ENCODE measurements around the gene SMG6.

The SMG6 gene

GRCh38 chr17:2047590-2047989 lies 256.0 kb downstream of the SMG6 start:
- DNase-seq (ENCODE audit: low read depth): no peak

- no peak for DNase-seq (ENCODE audit: low read depth)
These were observed 259.2 kb downstream of the SMG6 start for GRCh38 chr17:2044263-2044894.

GRCh38 chr17:2043785-2044184 lies 259.8 kb downstream of the SMG6 start:
- no peak for DNase-seq (ENCODE audit: low read depth)

DNA sequence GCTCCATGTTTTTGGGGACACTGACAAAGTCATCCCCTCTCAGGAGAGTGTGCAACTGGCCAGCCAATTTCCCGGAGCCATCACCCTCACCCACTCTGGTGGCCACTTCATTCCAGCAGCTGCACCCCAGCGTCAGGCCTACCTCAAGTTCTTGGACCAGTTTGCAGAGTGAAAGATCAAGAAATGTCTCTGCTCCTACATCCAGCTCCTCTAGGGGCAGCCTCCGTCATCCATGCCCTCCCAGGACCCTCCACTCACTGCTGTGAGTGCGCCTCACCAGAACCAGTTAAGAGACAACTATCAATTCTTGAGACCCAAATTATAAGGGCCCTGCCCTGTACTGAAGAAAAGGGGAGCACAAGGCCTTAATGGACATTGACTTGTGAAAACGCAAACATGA lies 260.7 kb downstream of the SMG6 start:
- no peak for DNase-seq (ENCODE audit: low read depth)

DNA sequence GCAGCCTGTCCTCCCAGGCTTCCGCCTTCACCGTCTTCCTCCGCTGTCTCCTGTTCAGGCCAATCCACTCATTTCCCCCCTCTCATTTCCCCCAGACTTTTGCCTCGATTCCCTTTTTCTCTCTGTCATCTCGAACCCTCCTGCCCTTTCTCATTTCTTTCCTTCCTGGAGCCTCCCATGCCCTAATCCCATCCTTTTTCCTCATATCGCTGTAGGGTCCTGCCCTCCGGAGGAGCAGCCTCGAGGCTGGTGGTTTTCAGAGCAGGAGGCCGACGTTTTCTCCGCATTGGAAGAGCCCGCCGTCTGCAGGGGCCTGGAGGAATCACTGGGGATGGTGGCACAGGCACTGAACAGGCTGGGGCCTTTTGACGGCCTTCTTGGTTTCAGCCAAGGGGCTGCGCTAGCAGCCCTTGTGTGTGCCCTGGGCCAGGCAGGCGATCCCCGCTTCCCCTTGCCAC lies 261.2 kb downstream of the SMG6 start:
- DNase-seq (ENCODE audit: low read depth): no peak

GRCh38 chr17:2041561-2042389 lies 261.8 kb downstream of the SMG6 start, which contains the start of gene OVCA2:
Gene OVCA2, plus strand, starts transcription at chr17:2042022. Its CDS starts 26 bp downstream, at chr17:2042048.
- peak; percentile 97 for DNase-seq (ENCODE audit: low read depth)

DNA sequence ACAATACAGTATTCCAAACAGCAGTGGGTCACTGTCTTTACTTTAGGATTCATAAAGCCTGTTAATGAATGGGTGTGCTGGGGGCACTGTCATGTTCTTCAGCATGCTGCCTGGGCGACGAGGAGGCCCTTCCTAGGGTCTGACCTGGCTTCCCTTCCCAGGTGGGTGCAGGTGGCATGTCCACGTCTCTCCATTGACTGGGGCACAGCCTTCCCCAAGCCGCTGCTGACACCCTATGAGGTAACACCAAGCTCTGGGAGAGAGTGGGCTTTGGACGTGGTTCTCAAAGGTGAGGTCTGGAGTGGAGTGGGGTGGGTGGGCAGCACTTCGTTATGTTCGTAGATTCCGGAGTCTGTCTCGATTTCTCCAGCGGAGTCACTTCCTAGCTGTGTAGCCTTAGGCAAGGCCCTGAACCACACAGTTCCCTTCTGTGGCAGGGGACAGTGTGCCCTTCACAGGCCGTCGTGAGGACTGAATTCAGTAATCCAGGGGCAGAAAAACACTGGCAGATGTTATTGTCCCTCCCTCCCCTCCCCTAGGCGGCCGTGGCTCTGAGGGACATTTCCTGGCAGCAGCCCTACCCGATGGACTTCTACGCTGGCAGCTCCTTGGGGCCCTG lies 262.5 kb downstream of the SMG6 start:
- DNase-seq (ENCODE audit: low read depth): no peak

- no peak for DNase-seq (ENCODE audit: low read depth)
These were observed 263.3 kb downstream of the SMG6 start for GRCh38 chr17:2040219-2040827.

DNA sequence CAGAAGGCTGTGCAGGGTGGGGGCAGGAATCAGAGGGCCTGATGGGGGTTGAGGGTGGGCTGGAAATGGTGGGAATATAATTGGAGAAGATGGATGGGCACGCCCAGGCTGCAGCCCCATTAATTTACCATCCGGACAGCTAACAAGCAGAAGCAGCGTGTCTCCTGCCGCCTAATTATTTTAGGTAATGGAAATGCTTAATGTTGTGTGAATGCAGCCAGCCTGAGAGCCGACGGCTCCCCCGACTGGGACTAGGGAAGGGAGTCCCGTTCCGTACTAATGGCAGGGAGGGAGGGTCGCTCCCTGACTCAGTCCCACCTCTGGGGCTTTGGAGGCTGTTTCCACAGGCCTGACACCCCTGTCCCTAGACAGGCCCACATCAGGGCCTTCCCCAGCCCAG lies 266.4 kb downstream of the SMG6 start:
- DNase-seq (ENCODE audit: low read depth): no peak

- no peak for DNase-seq (ENCODE audit: low read depth)
These were observed 267.8 kb downstream of the SMG6 start for GRCh38 chr17:2035541-2036488.

- no peak for DNase-seq (ENCODE audit: low read depth)
These were observed 268.6 kb downstream of the SMG6 start for GRCh38 chr17:2034806-2035540.

GRCh38 chr17:2034157-2034556 lies 269.4 kb downstream of the SMG6 start:
- no peak for DNase-seq (ENCODE audit: low read depth)

- no peak for DNase-seq (ENCODE audit: low read depth)
These were observed 270.4 kb downstream of the SMG6 start for GRCh38 chr17:2033153-2033552.

GRCh38 chr17:2030779-2031163 lies 272.8 kb downstream of the SMG6 start:
- DNase-seq (ENCODE audit: low read depth): no peak

DNA sequence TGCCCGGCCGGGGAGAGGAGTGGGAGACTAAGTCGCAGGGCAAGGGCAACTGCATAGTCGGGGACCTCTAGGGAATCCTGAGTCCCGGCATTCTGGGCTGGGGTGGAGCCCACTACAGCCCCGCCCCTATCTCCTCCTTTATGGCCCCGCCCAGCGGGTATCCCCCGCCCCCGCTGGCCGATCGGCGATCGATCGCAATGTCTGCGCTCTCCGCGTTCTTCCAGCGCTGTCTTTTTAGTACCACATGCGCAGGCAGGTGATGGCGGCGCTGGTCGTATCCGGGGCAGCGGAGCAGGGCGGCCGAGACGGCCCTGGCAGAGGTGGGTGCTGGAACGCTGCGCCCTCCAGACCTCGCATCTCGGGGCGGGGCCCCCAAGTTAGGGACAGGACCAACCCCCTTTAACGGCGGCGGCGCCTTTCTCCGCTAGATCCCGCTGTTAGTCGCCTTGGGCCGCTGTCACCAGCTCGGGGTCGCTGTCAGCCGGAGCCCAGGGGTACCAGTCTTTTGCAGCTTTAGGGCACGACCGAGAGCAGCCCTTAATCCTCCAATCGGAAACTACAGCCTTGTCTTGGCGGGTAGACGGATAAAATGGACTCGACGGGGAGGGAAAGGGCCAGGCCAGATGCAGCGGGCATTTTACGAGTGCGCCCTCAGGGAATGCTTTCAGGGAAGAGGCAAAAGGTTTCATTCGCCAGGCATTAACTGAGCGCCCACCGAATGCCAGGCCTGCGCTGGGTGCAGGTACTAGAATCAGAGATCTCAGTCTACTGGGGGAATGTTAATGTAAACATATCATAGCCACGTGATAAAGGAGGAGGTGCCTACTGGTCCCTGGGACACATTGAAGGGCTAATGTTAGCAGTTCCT lies 273.4 kb downstream of the SMG6 start, which contains the start of gene DPH1:
Gene DPH1 (plus strand): TSS at position 243 of the 868 bp plus-strand sequence. CDS start 17 bp downstream, at position 260.
- peak; percentile 79 for DNase-seq (ENCODE audit: low read depth)

- no peak for DNase-seq (ENCODE audit: low read depth)
These were observed 274.8 kb downstream of the SMG6 start for GRCh38 chr17:2028737-2029136.

DNA sequence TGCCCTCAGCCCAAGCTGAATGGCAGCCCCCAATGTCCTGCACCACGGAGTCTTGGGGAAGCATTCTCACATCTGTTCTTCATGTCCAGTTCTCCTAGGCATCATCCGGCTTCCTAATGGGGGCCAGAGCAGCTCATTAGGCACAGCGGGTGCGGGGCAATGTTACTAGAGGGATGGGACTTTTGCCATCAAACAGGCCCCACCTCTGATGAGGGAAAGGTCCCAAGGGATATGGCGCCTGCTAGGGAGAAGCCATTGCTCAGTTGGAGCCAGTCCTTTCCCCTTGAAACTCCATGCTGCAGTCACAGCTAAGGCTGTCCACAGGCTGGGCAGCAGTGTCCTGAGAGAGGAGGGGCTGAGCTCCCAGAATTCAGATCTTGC lies 275.4 kb downstream of the SMG6 start:
- DNase-seq (ENCODE audit: low read depth): no peak

GRCh38 chr17:2027528-2028233 lies 275.9 kb downstream of the SMG6 start:
- DNase-seq (ENCODE audit: low read depth): no peak

All from activated gamma-delta T cell treated with anti-CD3 and anti-CD28 coated beads, Interleukin-2, amount 50 U/mL, for 16 hours (primary cell).